Breast epithelium (tissue), 3 donors: ENCODE data around the gene ZC3H7A.

Experiments
- CTCF ChIP-seq, 3 donors: fragments of 450-650 bp; IDR thresholded peaks; one replicate each; pipeline ENCODE4 v1.5.1; 2016 to 2017; ENCODE audit warnings: antibody characterized with exemption in 3 of 3, mild to moderate bottlenecking in 3 of 3, moderate library complexity in 3 of 3
- POLR2A ChIP-seq: fragments of 450-650 bp; IDR thresholded peaks from one replicate; pipeline ENCODE4 v1.6.1; 2016; ENCODE audit warnings: antibody characterized with exemption, mild to moderate bottlenecking, moderate library complexity
- POLR2AphosphoS5 ChIP-seq, 3 donors: sonication (generic); formaldehyde crosslinking; IDR thresholded peaks; one replicate each; pipeline ENCODE4 v1.6.1; 2017; ENCODE audit warnings: antibody characterized with exemption in 3 of 3

- TF ChIP-seq POLR2A (no peak), CTCF (IDR thresholded peaks at IDR 0.05) (no peak), POLR2AphosphoS5 (IDR thresholded peaks at IDR 0.05) (no peak)
These were observed 90.8 kb downstream of the ZC3H7A start for GRCh38 chr16:11706180-11706742.
